ENCODE measurements around the gene MFN1. TPM values are rescaled to one million over a fixed set of nuclear protein-coding genes. Genes with fewer than 3 reads are reported as not detected.

Gene MFN1
- total and polyA plus RNA-seq, 2 of the 13 experiments (the other 11 are each of a cell fraction or from before 2014, with no cell fraction given) = 25.2 to 37.5 TPM

GRCh38 chr3:179297971-179298725, 49.4 kb upstream of the MFN1 start:
- FAIRE-seq = no peak
- no peak for DNase-seq (ENCODE audit: low spot score)
- H3K27ac ChIP-seq (ENCODE audit: extremely low read length, insufficient read depth, low read length) = no peak overlapping the region
- BruUV-seq (replicated peaks) = no TSS peak
- H3K9me3 ChIP-seq (ENCODE audit: low read length) = no peaks in the 10 kb centered on the region
- POLR2A ChIA-PET = no interaction called here
- H3K27me3 ChIP-seq (ENCODE audit: control insufficient read depth in 1 of 2, insufficient read depth in 2 of 2, low read length in 2 of 2) = no peaks in the 10 kb centered on the region
- H3K79me2 ChIP-seq (ENCODE audit: insufficient read depth, low read length) = no peaks in the 10 kb centered on the region
- WGBS (ENCODE audit: low lambda C conversion rate) = 10% methylated on average over 4 of the region's 5 CpGs
- no peak; the same call in 2 of the 3 replicates for ATAC-seq
- intact Hi-C loops (cut with micrococcal nuclease; ENCODE audit: unreplicated experiment) (no loop called here), in situ Hi-C loops (cut with HindIII; ENCODE audit: extremely low pct_ligation_motif_present, low pct_unique_long_range_greater_than_20kb) (no loop called here)
- H3K4me3 ChIP-seq (replicated peaks in 1 of 3; ENCODE audit: insufficient read depth in 1 of 3, low read depth in 2 of 3, low read length in 3 of 3) = no peak overlapping the region
- H4K20me1 ChIP-seq (ENCODE audit: insufficient read depth, low read length) = no peaks in the 10 kb centered on the region
- CTCF ChIA-PET (ENCODE audit: low intra/inter-chr PET ratio, low total read pairs) = no interaction called here
- no peak overlapping the region for H3K9ac ChIP-seq (ENCODE audit: insufficient read depth, low read depth, low read length)
- H3K4me1 ChIP-seq (ENCODE audit: insufficient read depth, low read length) = peaks cover 8% of the 10 kb centered on the region
- H3K4me2 ChIP-seq (ENCODE audit: low read depth, low read length) = no peak overlapping the region
- H3K36me3 ChIP-seq (replicated peaks in 1 of 2; ENCODE audit: control insufficient read depth in 1 of 2, insufficient read depth in 2 of 2, low read length in 2 of 2) = no peaks in the 10 kb centered on the region
- no peak overlapping the region for H2AFZ ChIP-seq (ENCODE audit: low read length)
- TF ChIP-seq CSRNP2 (CRISPR knock-in tag; conservative IDR thresholded peaks at IDR 0.05; ENCODE audit: low read depth) (no peak), POLR2G (IDR thresholded peaks at IDR 0.05; ENCODE audit: low read depth, low read length) (no peak), GFI1 (CRISPR knock-in tag; IDR thresholded peaks at IDR 0.05; ENCODE audit: borderline replicate concordance) (no peak), ZBTB40 (IDR thresholded peaks at IDR 0.05) (no peak), ZBTB40 (CRISPR knock-in tag; IDR thresholded peaks at IDR 0.05) (no peak), TEF (CRISPR knock-in tag; IDR thresholded peaks at IDR 0.05) (no peak), TAF15 (IDR thresholded peaks at IDR 0.05; ENCODE audit: low read depth, low read length, poor library complexity, severe bottlenecking) (no peak)
